ENCODE measurements around the gene ECM2.

The ECM2 gene

DNA sequence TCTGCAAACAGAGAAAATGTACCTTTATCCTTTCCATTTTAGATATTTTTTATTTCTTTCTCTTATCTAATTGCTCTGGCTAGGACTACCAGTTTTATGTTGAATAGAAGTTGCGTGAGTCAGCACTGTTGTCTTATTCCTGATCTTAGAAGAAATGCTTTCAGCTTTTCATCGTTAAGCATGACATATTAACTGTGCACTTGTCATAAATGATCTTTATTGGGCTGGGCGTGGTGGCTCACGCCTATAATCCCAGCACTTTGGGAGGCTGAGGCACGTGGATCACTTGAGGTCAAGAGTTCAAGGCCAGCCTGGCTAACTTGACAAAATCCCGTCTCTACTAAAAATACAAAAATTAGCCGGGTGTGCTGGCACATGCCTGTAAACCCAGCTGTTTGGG is 8.2 kb upstream of the ECM2 start:
- Mint-ChIP-seq H3K4me1 (ENCODE audit: low read depth) (no peaks in the 10 kb centered on the region), H3K4me3 (no peak overlapping the region), H3K27me3 (no peaks in the 10 kb centered on the region), H3K27ac (no peak overlapping the region), H3K9me3 (no peaks in the 10 kb centered on the region), H3K36me3 (ENCODE audit: low read depth) (peaks cover 13% of the 10 kb centered on the region)

DNA sequence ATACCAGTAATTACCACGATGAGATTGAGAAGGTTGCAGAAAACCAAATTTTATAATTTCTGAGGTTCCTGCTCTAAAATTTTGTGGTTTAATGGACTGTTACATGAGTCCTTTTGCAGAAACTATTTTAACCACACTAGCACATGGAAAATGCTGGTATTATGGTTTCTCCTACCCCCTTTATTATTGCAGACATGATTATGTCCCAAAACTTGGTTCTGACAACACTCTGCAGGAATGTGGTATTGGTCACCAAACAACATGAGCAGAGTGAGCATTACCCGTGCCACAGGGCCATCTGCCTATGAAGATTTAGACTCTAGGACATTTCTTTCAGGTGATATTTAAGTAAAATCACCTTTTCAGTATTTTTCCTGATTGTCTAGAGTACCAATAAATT is 2.8 kb upstream of the ECM2 start:
- no peak overlapping the region for H3K4me3 Mint-ChIP-seq

DNA sequence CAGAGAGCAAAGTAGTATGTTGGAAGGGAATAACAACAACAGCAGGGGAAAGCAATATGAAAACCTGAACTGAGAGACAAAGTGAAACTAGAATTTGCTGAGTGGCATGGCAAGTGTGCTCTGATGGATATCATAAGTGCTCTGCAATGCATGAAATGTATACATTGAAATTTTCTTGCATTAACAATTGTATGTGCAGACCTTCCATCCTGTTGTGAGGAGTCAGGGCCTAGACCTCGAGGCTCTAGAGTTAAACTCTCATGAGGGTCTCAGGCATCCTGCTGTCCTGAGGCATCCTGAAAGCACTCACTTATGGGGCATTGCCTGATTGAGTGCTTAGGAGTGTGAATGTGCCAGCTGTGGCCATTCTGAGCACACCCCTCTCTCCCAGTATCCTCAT is 1.1 kb downstream of the ECM2 start:
- no peaks in the 10 kb centered on the region for H3K27me3 Mint-ChIP-seq
- H3K4me3 Mint-ChIP-seq, result no peak overlapping the region

More for the DNA sequence above, 2.8 kb upstream of the ECM2 start:
- peaks cover 4% of the 10 kb centered on the region for H3K36me3 Mint-ChIP-seq (ENCODE audit: low read depth)
- H3K4me1 Mint-ChIP-seq (ENCODE audit: low read depth), result peaks cover 3% of the 10 kb centered on the region
- H3K27ac Mint-ChIP-seq, result no peak overlapping the region
- H3K9me3 Mint-ChIP-seq, result no peaks in the 10 kb centered on the region
- no peaks in the 10 kb centered on the region for H3K27me3 Mint-ChIP-seq

DNA sequence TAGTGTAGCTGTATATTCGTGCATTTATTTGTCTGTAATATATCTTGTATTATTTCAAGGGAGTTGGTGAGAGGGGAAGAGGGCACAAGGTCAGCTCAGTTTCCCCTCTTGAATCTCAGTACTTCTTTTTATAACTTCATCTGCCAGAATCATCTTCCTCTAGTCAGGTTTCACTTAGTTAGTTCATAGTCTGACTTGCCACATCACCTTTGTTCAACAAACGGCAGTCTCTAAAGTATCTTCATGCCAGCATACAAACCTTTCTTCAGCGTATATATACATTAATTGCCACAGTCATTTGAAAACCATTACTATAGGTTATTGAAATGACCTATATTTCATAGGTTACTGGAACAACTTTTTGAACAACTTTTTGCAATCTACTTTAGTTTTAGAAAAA is 1.6 kb downstream of the ECM2 start:
- H3K9me3 Mint-ChIP-seq, result peaks cover 4% of the 10 kb centered on the region
- no peaks in the 10 kb centered on the region for H3K27me3 Mint-ChIP-seq
- H3K4me1 Mint-ChIP-seq (ENCODE audit: low read depth), result peaks cover 3% of the 10 kb centered on the region
- no peak overlapping the region for H3K27ac Mint-ChIP-seq
- H3K36me3 Mint-ChIP-seq (ENCODE audit: low read depth), result peaks cover 4% of the 10 kb centered on the region
- no peak overlapping the region for H3K4me3 Mint-ChIP-seq

More for the DNA sequence above, 1.1 kb downstream of the ECM2 start:
- Mint-ChIP-seq H3K36me3 (ENCODE audit: low read depth) (peaks cover 4% of the 10 kb centered on the region), H3K4me1 (ENCODE audit: low read depth) (peaks cover 3% of the 10 kb centered on the region), H3K27ac (no peak overlapping the region), H3K9me3 (peaks cover 4% of the 10 kb centered on the region)

DNA sequence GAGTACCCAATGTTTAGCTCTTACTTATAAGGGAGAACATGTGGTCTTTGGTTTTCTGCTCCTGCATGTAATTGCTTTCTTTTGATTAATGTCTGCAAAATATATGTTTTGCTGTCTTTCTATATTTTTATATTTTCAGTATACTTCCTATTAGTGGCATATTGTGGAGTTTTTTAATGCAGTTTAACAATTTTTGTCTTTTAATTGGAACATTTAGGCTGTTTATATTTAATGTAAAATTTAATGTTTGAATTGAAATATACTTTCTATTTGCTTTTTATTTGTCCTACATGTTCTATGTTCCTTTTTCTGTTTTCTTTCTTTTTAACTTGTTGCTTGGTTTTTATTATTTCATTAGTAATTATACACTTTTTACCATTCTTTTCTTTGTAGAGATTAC is 4.9 kb downstream of the ECM2 start:
- no peak overlapping the region for H3K4me3 Mint-ChIP-seq
- no peak overlapping the region for H3K27ac Mint-ChIP-seq
- peaks cover 4% of the 10 kb centered on the region for H3K36me3 Mint-ChIP-seq (ENCODE audit: low read depth)
- H3K27me3 Mint-ChIP-seq, result no peaks in the 10 kb centered on the region
- peaks cover 4% of the 10 kb centered on the region for H3K9me3 Mint-ChIP-seq
- H3K4me1 Mint-ChIP-seq (ENCODE audit: low read depth), result peaks cover 3% of the 10 kb centered on the region

DNA sequence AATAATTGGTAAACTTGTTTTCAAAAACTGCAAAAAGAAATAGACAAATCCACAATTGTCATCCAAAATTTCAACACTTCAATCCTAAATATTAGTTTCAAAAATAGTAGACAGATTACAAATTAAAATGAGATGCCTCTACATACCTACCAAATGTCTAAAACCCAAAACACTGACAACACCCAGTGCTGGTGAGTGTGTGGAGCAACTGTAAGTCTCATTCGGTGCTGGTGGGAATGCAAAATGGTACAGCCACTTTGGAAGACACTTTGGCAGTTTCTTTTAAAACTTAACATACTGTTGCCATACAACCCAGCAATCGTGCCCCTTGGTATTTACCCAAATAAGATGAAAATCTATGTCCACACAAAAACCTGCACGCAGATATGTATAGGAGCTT is 6.7 kb downstream of the ECM2 start:
- Mint-ChIP-seq H3K4me1 (ENCODE audit: low read depth) (no peaks in the 10 kb centered on the region), H3K4me3 (no peak overlapping the region), H3K27me3 (no peaks in the 10 kb centered on the region), H3K27ac (no peak overlapping the region), H3K9me3 (peaks cover 4% of the 10 kb centered on the region), H3K36me3 (ENCODE audit: low read depth) (peaks cover 4% of the 10 kb centered on the region)

DNA sequence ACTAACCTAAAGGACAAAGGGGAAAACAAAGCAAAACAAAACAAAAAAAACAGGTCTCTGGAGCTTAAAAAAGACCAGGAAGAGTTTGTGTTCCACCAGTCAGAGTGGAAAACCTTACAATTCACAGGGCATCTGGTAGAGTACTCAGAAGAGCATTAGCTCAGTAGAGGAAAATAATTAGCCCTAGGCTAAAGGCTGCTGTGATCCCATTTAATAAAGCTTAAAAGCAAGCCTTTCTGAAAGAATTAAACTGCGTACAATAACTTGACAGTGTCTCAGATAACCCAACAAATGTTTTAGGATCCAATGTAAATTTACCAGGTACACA is 7.3 kb downstream of the ECM2 start:
- peaks cover 4% of the 10 kb centered on the region for H3K36me3 Mint-ChIP-seq (ENCODE audit: low read depth)
- H3K27ac Mint-ChIP-seq, result no peak overlapping the region
- no peak overlapping the region for H3K4me3 Mint-ChIP-seq
- no peaks in the 10 kb centered on the region for H3K27me3 Mint-ChIP-seq
- no peaks in the 10 kb centered on the region for H3K4me1 Mint-ChIP-seq (ENCODE audit: low read depth)
- H3K9me3 Mint-ChIP-seq, result peaks cover 4% of the 10 kb centered on the region

DNA sequence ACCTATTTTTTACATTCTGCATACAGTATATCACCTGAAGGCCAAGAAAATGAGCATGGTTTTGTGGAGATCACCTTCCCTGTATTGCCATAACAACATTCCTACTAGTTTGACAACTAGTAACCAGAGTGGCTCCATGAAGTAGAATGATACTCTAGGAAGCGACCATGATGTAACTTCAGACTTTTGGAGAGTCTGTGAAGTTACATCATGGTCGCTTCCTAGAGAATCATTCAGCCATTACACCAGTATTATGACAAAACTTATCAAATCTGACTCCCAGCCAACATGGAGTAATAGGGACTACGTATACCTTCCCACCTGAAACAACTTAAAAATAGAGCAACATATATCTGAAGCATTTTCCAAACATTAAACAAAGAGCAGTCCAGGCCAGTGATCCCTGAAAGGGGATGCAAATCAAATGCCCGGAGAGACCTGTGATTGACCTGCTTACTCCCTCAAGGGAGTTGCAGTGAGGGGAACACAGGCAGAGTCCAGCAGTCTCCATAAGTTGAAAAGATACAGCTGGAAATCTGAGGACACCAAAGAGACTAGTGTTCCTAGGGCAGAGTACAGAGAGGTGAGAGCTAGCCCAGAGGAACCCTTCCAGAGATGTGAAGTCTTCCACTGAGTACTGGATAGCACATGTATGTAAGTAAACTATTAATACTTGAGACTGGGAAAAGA is 7.8 kb downstream of the ECM2 start:
- no peaks in the 10 kb centered on the region for H3K36me3 Mint-ChIP-seq (ENCODE audit: low read depth)
- no peaks in the 10 kb centered on the region for H3K27me3 Mint-ChIP-seq
- H3K27ac Mint-ChIP-seq, result no peak overlapping the region
- peaks cover 4% of the 10 kb centered on the region for H3K9me3 Mint-ChIP-seq
- H3K4me1 Mint-ChIP-seq (ENCODE audit: low read depth), result no peaks in the 10 kb centered on the region
- H3K4me3 Mint-ChIP-seq, result no peak overlapping the region

DNA sequence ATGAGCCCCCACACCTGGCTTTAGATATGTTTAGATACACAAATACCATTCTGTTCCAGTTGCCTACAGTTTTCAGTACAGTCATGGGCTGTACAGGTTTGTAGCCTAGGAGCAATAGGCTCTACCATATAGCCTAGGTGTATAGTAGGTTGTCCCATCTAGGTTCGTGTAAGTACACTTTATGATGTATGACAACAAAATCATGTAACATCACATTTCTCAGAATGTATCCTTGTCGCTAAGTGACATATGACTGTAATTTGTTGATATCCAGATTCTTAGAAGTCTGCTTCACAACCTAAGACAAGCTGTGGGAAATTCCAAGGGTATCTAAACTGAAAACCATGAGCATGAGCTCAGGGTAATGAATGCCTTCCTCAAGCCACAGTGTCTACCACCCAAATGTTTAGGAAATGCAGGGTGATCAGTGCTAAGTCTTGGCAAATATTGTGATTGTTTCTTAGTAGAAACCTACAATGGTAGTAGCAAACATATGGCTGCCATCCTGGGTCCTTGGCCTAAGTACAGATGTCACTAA is 8.4 kb downstream of the ECM2 start:
- Mint-ChIP-seq H3K4me1 (ENCODE audit: low read depth) (no peaks in the 10 kb centered on the region), H3K4me3 (no peak overlapping the region), H3K36me3 (ENCODE audit: low read depth) (no peaks in the 10 kb centered on the region), H3K27ac (no peak overlapping the region), H3K27me3 (no peaks in the 10 kb centered on the region), H3K9me3 (peaks cover 2% of the 10 kb centered on the region)

DNA sequence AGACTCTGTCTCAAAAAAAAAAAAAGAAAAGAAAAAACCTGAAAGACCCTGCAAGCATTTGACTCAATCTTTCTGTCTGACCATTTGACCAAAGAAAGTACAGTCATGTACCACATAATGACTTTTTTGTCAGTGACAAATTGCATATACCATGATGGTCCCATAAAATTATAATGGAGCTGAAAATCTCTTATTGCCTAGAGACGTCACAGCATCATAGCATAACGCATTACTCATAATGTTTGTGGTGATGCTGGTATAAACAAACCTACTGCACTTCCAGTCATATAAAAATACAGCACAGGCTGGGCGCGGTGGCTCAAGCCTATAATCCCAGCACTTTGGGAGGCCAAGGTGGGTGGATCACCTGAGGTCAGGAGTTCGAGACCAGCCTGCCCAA is 10.5 kb downstream of the ECM2 start:
- Mint-ChIP-seq H3K27ac (no peak overlapping the region), H3K4me1 (ENCODE audit: low read depth) (no peaks in the 10 kb centered on the region), H3K36me3 (ENCODE audit: low read depth) (no peaks in the 10 kb centered on the region), H3K27me3 (no peaks in the 10 kb centered on the region), H3K9me3 (no peaks in the 10 kb centered on the region), H3K4me3 (no peak overlapping the region)

DNA sequence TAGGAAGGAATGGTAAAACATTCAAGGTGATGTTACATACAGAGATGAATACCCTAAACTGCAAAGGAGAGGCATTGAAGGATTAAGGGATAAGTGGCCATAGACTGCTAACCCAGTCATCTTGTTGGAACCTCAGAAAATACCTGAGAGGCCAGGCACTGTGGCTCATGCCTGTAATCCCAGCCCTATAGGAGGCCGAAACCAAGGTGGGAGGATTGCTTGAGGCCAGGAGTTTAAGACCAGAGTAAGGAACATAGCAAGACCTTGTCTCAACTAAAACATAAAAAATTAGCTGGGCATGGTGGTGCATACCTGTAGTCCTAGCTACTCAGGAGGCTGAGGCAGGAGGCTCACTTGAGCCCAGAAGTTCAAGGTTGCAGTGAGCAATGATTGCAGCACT is 10.9 kb downstream of the ECM2 start:
- Mint-ChIP-seq H3K9me3 (no peaks in the 10 kb centered on the region), H3K27me3 (no peaks in the 10 kb centered on the region), H3K4me1 (ENCODE audit: low read depth) (no peaks in the 10 kb centered on the region), H3K36me3 (ENCODE audit: low read depth) (no peaks in the 10 kb centered on the region), H3K4me3 (no peak overlapping the region), H3K27ac (no peak overlapping the region)

DNA sequence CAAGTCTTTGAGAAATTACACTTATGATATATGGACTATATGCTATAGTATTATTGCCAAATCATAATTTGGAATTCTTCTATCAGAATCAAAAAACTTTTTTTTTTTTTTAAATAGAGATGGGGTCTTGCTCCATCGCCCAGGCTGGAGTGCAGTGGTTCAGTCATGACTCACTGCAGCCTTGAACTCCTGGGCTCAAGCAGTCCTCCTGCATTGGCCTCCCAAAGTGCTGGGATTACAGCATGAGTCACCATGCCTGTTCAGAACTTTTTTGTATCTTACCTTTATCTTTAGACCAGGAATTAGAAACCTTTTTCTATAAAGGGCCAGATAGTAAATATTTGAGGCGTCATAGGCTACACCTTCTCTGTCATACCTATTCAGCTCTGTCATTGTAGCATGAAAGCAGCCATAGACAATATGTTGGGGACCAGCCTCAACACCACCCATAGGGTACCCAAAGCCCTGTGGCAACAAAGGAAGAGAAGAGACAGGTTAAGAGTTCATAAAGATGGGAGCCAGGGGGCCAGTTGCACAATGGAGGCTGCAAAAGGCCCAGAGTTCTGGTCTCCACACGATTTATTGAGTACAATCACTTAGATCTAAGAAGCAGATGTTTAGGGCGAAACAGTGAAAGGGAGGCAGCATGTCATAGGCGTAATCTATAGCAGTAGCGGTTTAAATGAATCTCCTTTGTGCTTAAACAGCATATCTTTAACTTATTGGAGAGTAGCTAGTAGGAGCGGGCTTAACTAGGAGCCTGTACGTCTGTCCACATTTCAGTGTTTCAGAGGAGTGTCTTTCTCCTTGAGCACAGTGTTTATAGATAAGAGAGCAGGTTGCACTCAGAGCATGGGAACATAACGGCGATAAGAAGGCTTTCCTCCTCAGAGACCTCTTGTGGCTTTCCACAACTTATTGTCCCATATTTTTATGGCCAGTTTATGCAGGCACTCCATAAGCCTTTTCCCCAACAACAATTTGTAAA is 12.5 kb downstream of the ECM2 start:
- H3K4me1 Mint-ChIP-seq (ENCODE audit: low read depth), result no peaks in the 10 kb centered on the region
- H3K27me3 Mint-ChIP-seq, result no peaks in the 10 kb centered on the region
- H3K36me3 Mint-ChIP-seq (ENCODE audit: low read depth), result peaks cover 4% of the 10 kb centered on the region
- no peak overlapping the region for H3K27ac Mint-ChIP-seq
- H3K9me3 Mint-ChIP-seq, result no peaks in the 10 kb centered on the region
- no peak overlapping the region for H3K4me3 Mint-ChIP-seq

DNA sequence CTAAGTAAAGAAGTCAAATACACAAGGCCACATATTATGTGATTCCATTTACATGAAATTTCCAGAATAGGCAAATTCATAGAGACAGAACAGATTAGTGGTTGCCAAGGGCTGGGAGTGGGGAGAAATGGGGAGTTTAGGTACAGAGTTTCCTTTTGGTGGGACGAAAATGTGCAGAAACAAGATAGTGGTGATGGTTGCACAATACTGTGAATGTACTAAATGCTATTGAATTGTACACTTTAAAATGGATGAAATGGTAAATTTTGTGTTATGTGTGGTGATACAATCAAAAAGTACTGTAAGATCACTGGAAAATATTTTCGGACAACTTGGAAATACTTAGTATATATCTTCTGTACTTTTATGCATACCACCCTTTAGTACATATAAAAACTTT is 15.0 kb downstream of the ECM2 start:
- H3K9me3 Mint-ChIP-seq, result no peaks in the 10 kb centered on the region
- H3K36me3 Mint-ChIP-seq (ENCODE audit: low read depth), result peaks cover 4% of the 10 kb centered on the region
- no peaks in the 10 kb centered on the region for H3K4me1 Mint-ChIP-seq (ENCODE audit: low read depth)
- H3K27me3 Mint-ChIP-seq, result no peaks in the 10 kb centered on the region
- H3K27ac Mint-ChIP-seq, result no peak overlapping the region
- H3K4me3 Mint-ChIP-seq, result no peak overlapping the region

DNA sequence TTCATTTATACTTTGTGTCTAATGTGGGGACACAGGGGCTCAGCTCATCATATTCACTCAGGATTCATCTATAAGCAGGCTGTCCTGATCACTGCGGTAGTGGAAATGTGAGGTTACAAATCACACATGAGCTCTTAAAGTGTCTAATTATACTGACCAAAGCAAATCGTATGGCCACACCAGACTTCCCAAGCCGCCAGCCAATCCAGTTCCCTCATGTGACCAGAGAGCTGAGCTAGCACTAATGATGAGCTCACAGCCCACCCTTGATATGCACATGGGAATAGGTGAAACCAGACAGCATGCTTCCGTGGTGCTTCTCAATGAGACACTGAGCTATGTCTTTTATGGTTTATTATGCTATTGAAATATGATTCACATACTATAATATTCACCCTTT is 17.6 kb downstream of the ECM2 start:
- no peaks in the 10 kb centered on the region for H3K27me3 Mint-ChIP-seq
- H3K36me3 Mint-ChIP-seq (ENCODE audit: low read depth), result peaks cover 4% of the 10 kb centered on the region
- H3K9me3 Mint-ChIP-seq, result no peaks in the 10 kb centered on the region
- no peak overlapping the region for H3K27ac Mint-ChIP-seq
- H3K4me1 Mint-ChIP-seq (ENCODE audit: low read depth), result no peaks in the 10 kb centered on the region
- no peak overlapping the region for H3K4me3 Mint-ChIP-seq

DNA sequence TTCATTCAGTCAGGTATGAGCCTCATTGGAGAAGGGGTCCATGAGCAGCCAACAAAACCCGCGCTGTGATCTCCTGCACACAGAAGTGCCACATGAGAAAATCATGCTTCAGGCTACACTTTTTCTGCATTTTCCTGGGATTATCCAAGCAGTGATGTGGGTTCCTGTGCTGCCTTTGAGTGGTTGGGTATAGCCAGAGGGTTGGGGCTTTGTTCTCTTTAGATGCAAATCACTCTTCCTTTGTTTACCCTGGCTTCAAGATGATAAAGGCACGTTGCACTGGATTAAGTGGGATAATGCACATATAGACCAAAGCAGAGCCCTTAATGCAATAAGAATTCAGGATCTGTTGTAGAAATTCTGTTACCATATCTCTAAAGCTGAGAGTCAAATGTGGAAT is 18.7 kb downstream of the ECM2 start:
- H3K36me3 Mint-ChIP-seq (ENCODE audit: low read depth), result peaks cover 4% of the 10 kb centered on the region
- H3K27ac Mint-ChIP-seq, result no peak overlapping the region
- H3K27me3 Mint-ChIP-seq, result no peaks in the 10 kb centered on the region
- peaks cover 4% of the 10 kb centered on the region for H3K4me1 Mint-ChIP-seq (ENCODE audit: low read depth)
- H3K4me3 Mint-ChIP-seq, result no peak overlapping the region
- H3K9me3 Mint-ChIP-seq, result no peaks in the 10 kb centered on the region

All from stimulated activated naive CD8-positive, alpha-beta T cell treated with anti-CD3 and anti-CD28 coated beads, Interleukin-15, Interleukin-2, amounts not matched to agents 100 ng/mL and 50 ng/mL, for 24 hours (primary cell).